ENCODE measurements around the gene PCBP1. TPM values are rescaled to one million over a fixed set of nuclear protein-coding genes. Genes with fewer than 3 reads are reported as not detected.

The PCBP1 gene
- total RNA-seq (30.6 and 42.1 TPM in 2 replicates), polyA plus RNA-seq (104 and 143 TPM in 2 replicates), polyA minus RNA-seq (ENCODE audit: low replicate concordance) (137 and 144 TPM in 2 replicates)
- 237 and 312 TPM in 2 replicates for polyA plus RNA-seq (2012)

GRCh38 chr2:70086838-70087701 is at the start of gene PCBP1:
Gene PCBP1, plus strand, starts transcription at chr2:70087477. Its CDS starts 267 bp downstream, at chr2:70087744.
- peak within 1 kb of the TSS; percentile 94 for H2AFZ ChIP-seq (ENCODE audit: low read length)
- H3K4me2 ChIP-seq (ENCODE audit: extremely low read depth, insufficient read depth, low read length), result peak within 1 kb of the TSS; percentile 99
- peaks cover 11% of the 10 kb centered on the region for H3K36me3 ChIP-seq (ENCODE audit: control insufficient read depth, insufficient read depth, low read length)
- peak within 1 kb of the TSS; percentile 89 for H3K9ac ChIP-seq (ENCODE audit: insufficient read depth, low read length)
- TF ChIP-seq CTCF (conservative IDR thresholded peaks at IDR 0.05 in 1 of 2, IDR thresholded peaks at IDR 0.05 in 1 of 2; ENCODE audit: low read depth in 1 of 2, low read length in 2 of 2), result no peak
- TF ChIP-seq EZH2 (IDR thresholded peaks at IDR 0.05; ENCODE audit: low read length, missing control alignments), result no peak
- H3K27ac ChIP-seq (ENCODE audit: insufficient read depth, low read length), result peak within 1 kb of the TSS; percentile 100
- DNase-seq (ENCODE audit: low read depth in 2 of 2), result peak; percentile 93 to 98
- peaks cover 31% of the 10 kb centered on the region for H3K79me2 ChIP-seq (ENCODE audit: control insufficient read depth, insufficient read depth, low read length)
- peaks cover 10% of the 10 kb centered on the region for H3K4me1 ChIP-seq (ENCODE audit: control insufficient read depth, extremely low read depth, insufficient read depth, low read length)
- H3K27me3 ChIP-seq (ENCODE audit: control insufficient read depth, insufficient read depth, low read length), result no peaks in the 10 kb centered on the region
- H3K9me3 ChIP-seq (ENCODE audit: control insufficient read depth, insufficient read depth, low read depth, low read length), result no peaks in the 10 kb centered on the region
- peak within 1 kb of the TSS; percentile 79 to 98 (median 88) for H3K4me3 ChIP-seq (replicated peaks in 1 of 4; ENCODE audit: control extremely low read depth in 1 of 4, insufficient read depth in 1 of 4, low read depth in 3 of 4, low read length in 4 of 4)
- H4K20me1 ChIP-seq (ENCODE audit: control insufficient read depth, extremely low read depth, insufficient read depth, low read length), result no peaks in the 10 kb centered on the region

GRCh38 chr2:70039366-70039765 is 47.9 kb upstream of the PCBP1 start:
- H3K27ac ChIP-seq (ENCODE audit: insufficient read depth, low read length), result no peak overlapping the region
- H2AFZ ChIP-seq (ENCODE audit: low read length), result no peak overlapping the region
- H3K27me3 ChIP-seq (ENCODE audit: control insufficient read depth, insufficient read depth, low read length), result no peaks in the 10 kb centered on the region
- TF ChIP-seq CTCF (conservative IDR thresholded peaks at IDR 0.05 in 1 of 2, IDR thresholded peaks at IDR 0.05 in 1 of 2; ENCODE audit: low read depth in 1 of 2, low read length in 2 of 2) (no peak), EZH2 (IDR thresholded peaks at IDR 0.05; ENCODE audit: low read length, missing control alignments) (no peak)
- H3K36me3 ChIP-seq (ENCODE audit: control insufficient read depth, insufficient read depth, low read length), result no peaks in the 10 kb centered on the region
- peaks cover 7% of the 10 kb centered on the region for H3K4me1 ChIP-seq (ENCODE audit: control insufficient read depth, extremely low read depth, insufficient read depth, low read length)
- no peak overlapping the region for H3K4me3 ChIP-seq (replicated peaks in 1 of 4; ENCODE audit: control extremely low read depth in 1 of 4, insufficient read depth in 1 of 4, low read depth in 3 of 4, low read length in 4 of 4)
- no peaks in the 10 kb centered on the region for H3K9me3 ChIP-seq (ENCODE audit: control insufficient read depth, insufficient read depth, low read depth, low read length)
- H3K79me2 ChIP-seq (ENCODE audit: control insufficient read depth, insufficient read depth, low read length), result no peaks in the 10 kb centered on the region
- no peak overlapping the region for H3K9ac ChIP-seq (ENCODE audit: insufficient read depth, low read length)
- H3K4me2 ChIP-seq (ENCODE audit: extremely low read depth, insufficient read depth, low read length), result no peak overlapping the region
- DNase-seq (ENCODE audit: low read depth in 2 of 2), result no peak
- H4K20me1 ChIP-seq (ENCODE audit: control insufficient read depth, extremely low read depth, insufficient read depth, low read length), result no peaks in the 10 kb centered on the region

- no peak overlapping the region for H3K4me2 ChIP-seq (ENCODE audit: extremely low read depth, insufficient read depth, low read length)
- H3K4me1 ChIP-seq (ENCODE audit: control insufficient read depth, extremely low read depth, insufficient read depth, low read length), result no peaks in the 10 kb centered on the region
- no peak overlapping the region for H3K9ac ChIP-seq (ENCODE audit: insufficient read depth, low read length)
- H3K4me3 ChIP-seq (replicated peaks in 1 of 4; ENCODE audit: control extremely low read depth in 1 of 4, insufficient read depth in 1 of 4, low read depth in 3 of 4, low read length in 4 of 4), result no peak overlapping the region
- H3K27me3 ChIP-seq (ENCODE audit: control insufficient read depth, insufficient read depth, low read length), result no peaks in the 10 kb centered on the region
- H3K79me2 ChIP-seq (ENCODE audit: control insufficient read depth, insufficient read depth, low read length), result no peaks in the 10 kb centered on the region
- no peaks in the 10 kb centered on the region for H3K9me3 ChIP-seq (ENCODE audit: control insufficient read depth, insufficient read depth, low read depth, low read length)
- no peaks in the 10 kb centered on the region for H3K36me3 ChIP-seq (ENCODE audit: control insufficient read depth, insufficient read depth, low read length)
- H4K20me1 ChIP-seq (ENCODE audit: control insufficient read depth, extremely low read depth, insufficient read depth, low read length), result no peaks in the 10 kb centered on the region
- no peak overlapping the region for H2AFZ ChIP-seq (ENCODE audit: low read length)
- peak in 1 of 2 donors; percentile 42 for DNase-seq (ENCODE audit: low read depth in 2 of 2)
- no peak overlapping the region for H3K27ac ChIP-seq (ENCODE audit: insufficient read depth, low read length)
- no peak for TF ChIP-seq CTCF (conservative IDR thresholded peaks at IDR 0.05 in 1 of 2, IDR thresholded peaks at IDR 0.05 in 1 of 2; ENCODE audit: low read depth in 1 of 2, low read length in 2 of 2)
- TF ChIP-seq EZH2 (IDR thresholded peaks at IDR 0.05; ENCODE audit: low read length, missing control alignments), result no peak
These were observed 45.6 kb upstream of the PCBP1 start for GRCh38 chr2:70041663-70042062.

Measured in fibroblast of lung (primary cell).